ENCODE measurements around the gene SLC3A2. TPM values are rescaled to one million over a fixed set of nuclear protein-coding genes. Genes with fewer than 3 reads are reported as not detected.

SLC3A2 gene
- total RNA-seq, 1 experiment from 2014 or later: 290 TPM

DNA sequence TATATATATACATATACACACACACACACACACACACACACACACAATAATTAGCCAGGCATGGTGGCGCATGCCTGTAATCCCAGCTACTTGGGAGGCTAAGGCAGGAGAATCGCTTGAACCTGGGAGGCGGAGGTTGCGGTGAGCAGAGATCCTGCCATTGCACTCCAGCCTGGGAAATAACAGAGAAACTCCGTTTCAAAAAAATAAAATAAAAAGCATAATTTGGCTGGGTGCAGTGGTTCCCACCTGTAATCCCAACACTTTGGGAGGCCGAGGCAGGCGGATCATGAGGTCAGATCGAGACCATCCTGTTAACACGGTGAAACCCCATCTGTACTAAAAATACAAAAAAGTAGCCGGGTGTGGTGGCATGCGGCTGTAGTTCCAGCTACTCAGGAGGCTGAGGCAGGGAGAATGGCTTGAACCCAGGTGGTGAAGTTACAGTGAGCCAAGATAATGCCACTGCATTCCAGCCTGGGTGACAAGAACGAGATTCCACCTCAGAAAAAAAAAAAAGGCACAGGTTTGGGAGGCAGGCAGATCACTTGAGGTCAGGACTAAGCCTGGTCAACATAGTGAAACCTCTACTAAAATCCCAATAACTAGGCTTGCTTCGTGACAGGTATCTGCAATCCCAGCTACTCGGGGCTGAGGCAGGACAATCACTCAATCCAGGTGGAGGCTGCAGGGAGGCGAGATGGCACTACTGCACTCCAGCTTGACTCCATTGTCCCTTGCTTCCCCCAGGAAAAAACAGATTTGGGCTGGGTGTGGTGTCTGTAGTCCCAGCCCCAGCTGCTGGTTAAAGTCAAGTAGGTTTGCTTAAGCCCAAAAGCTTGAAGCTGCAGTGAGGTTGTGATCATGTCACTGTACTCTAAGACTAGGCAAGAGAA, 29.5 kb upstream of the SLC3A2 start:
- no peak overlapping the region for H3K18ac ChIP-seq (ENCODE audit: insufficient read length, low read depth, low read length)
- no peaks in the 10 kb centered on the region for H3K79me1 ChIP-seq (ENCODE audit: insufficient read depth, low read depth, low read length, poor library complexity, severe bottlenecking)
- H4K20me1 ChIP-seq (ENCODE audit: control insufficient read depth, insufficient read depth, insufficient read length): no peaks in the 10 kb centered on the region
- H3T11ph ChIP-seq (ENCODE audit: low read length): no peak overlapping the region
- peak overlapping the region; percentile 99 for H3K4me3 Mint-ChIP-seq
- H2AFZ ChIP-seq (ENCODE audit: low read length): no peak overlapping the region
- no peak overlapping the region for H3K4me2 ChIP-seq (ENCODE audit: insufficient read depth, insufficient read length, low read length)
- H2BK20ac ChIP-seq (ENCODE audit: low read depth, low read length, poor library complexity, severe bottlenecking): no peak overlapping the region
- H2BK15ac ChIP-seq (ENCODE audit: low read depth, low read length): no peak overlapping the region
- H2BK12ac ChIP-seq (ENCODE audit: insufficient read length, low read depth, low read length): no peak overlapping the region
- peaks cover 8% of the 10 kb centered on the region for H3K23me2 ChIP-seq (ENCODE audit: insufficient read length, low read depth, low read length, poor library complexity, severe bottlenecking)
- H3K23ac ChIP-seq (ENCODE audit: insufficient read length, low read depth, low read length): no peak overlapping the region
- H4K8ac ChIP-seq (replicated peaks; ENCODE audit: insufficient read length, low read depth, low read length): no peak overlapping the region
- peaks cover 27% of the 10 kb centered on the region for H3K79me2 ChIP-seq (ENCODE audit: insufficient read depth, low read length)
- H4K91ac ChIP-seq (ENCODE audit: insufficient read length, low read depth, low read length): no peak overlapping the region
- H3K9me3 ChIP-seq (ENCODE audit: control insufficient read depth, low read depth, low read length): no peaks in the 10 kb centered on the region
- H3K27ac ChIP-seq (ENCODE audit: insufficient read length, low read depth, low read length): no peak overlapping the region
- DNase-seq: peak; percentile 81
- H3K9ac ChIP-seq (ENCODE audit: extremely low read depth, insufficient read length, low read length): no peak overlapping the region
- no peak overlapping the region for H2BK120ac ChIP-seq (ENCODE audit: low read depth, low read length, poor library complexity, severe bottlenecking)
- TF ChIP-seq, protein P1, sequence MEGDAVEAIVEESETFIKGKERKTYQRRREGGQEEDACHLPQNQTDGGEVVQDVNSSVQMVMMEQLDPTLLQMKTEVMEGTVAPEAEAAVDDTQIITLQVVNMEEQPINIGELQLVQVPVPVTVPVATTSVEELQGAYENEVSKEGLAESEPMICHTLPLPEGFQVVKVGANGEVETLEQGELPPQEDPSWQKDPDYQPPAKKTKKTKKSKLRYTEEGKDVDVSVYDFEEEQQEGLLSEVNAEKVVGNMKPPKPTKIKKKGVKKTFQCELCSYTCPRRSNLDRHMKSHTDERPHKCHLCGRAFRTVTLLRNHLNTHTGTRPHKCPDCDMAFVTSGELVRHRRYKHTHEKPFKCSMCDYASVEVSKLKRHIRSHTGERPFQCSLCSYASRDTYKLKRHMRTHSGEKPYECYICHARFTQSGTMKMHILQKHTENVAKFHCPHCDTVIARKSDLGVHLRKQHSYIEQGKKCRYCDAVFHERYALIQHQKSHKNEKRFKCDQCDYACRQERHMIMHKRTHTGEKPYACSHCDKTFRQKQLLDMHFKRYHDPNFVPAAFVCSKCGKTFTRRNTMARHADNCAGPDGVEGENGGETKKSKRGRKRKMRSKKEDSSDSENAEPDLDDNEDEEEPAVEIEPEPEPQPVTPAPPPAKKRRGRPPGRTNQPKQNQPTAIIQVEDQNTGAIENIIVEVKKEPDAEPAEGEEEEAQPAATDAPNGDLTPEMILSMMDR (conservative IDR thresholded peaks at IDR 0.05): no peak
- H3K36me3 Mint-ChIP-seq (ENCODE audit: insufficient read depth in 1 of 3, low read depth in 3 of 3): peaks cover 39 to 46% (median 45%) of the 10 kb centered on the region in 3 experiments
- no peaks in the 10 kb centered on the region for H3K27me3 ChIP-seq (ENCODE audit: insufficient read depth, low read length)
- H3K27me3 Mint-ChIP-seq (ENCODE audit: low read depth): peaks cover 5% of the 10 kb centered on the region; the same call in 1 of the 2 replicates
- H3K56ac ChIP-seq (ENCODE audit: insufficient read length, low read depth, low read length): no peak overlapping the region
- no peak overlapping the region for H3K14ac ChIP-seq (ENCODE audit: insufficient read depth, low read length)
- no CpG with 5 or more reads among the region's 15 CpGs for WGBS (ENCODE audit: extremely low coverage, insufficient read length, low lambda C conversion rate)
- H2BK5ac ChIP-seq (ENCODE audit: insufficient read length, low read length): no peak overlapping the region
- no peak overlapping the region for H3K4ac ChIP-seq (ENCODE audit: low read depth, low read length)
- H3K27ac Mint-ChIP-seq: peak overlapping the region; percentile 31 to 98 (median 31); a peak in 5 of 7 replicates
- no peak overlapping the region for H4K5ac ChIP-seq (ENCODE audit: insufficient read length, low read depth, low read length)
- H3K9me3 Mint-ChIP-seq: peaks cover 15 to 19% of the 10 kb centered on the region in 2 experiments
- H3K4me1 ChIP-seq (ENCODE audit: insufficient read depth, low read length): no peaks in the 10 kb centered on the region; the same call in 1 of the 2 replicates
- H2AK5ac ChIP-seq (ENCODE audit: insufficient read length, low read length): no peak overlapping the region
- H3K4me1 Mint-ChIP-seq: peaks cover 20 to 35% of the 10 kb centered on the region in 2 experiments

Data from H9 (cell line).